Right lobe of liver (tissue), 6 donors: Measurements from ENCODE around the gene SLC38A1. TPM values are rescaled to one million over a fixed set of nuclear protein-coding genes. Genes with fewer than 3 reads are reported as not detected.

Experiments
- ATAC-seq, 4 donors: fragments of 200-7000 bp; cut with Tn5 transposase; one replicate each; pipeline ENCODE4 v1.9.1; 2020; ENCODE audit warnings: mild to moderate bottlenecking in 4 of 4, moderate library complexity in 4 of 4
- DNase-seq, 3 donors: peaks; one replicate each; pipeline ENCODE4 v3.0.0-alpha.2; 2020
- H3K27ac ChIP-seq, 3 donors: fragments of 200-600 bp; one replicate each; pipeline ENCODE4 v1.8.0; 2022
- H3K27me3 ChIP-seq, 2 donors: fragments of 200-600 bp; one replicate each; pipeline ENCODE4 v1.8.0; 2022
- H3K36me3 ChIP-seq, 4 donors: fragments of 200-600 bp; sonication (generic) in 1 of 4; one replicate each; pipeline versions ENCODE4 v1.5.1 to v1.8.0; 2017 to 2022; ENCODE audit warnings: control low read depth in 1 of 4
- H3K4me1 ChIP-seq, 4 donors: fragments of 200-600 bp; sonication (generic) in 1 of 4; one replicate each; pipeline versions ENCODE4 v1.5.1 to v1.8.0; 2017 to 2022; ENCODE audit warnings: control low read depth in 1 of 4
- H3K4me3 ChIP-seq, 3 donors: fragments of 200-600 bp; one replicate each; pipeline ENCODE4 v1.8.0; 2022
- H3K9me3 ChIP-seq, 4 donors: fragments of 200-600 bp; sonication (generic) in 1 of 4; one replicate each; pipeline versions ENCODE4 v1.5.1 to v1.8.0; 2017 to 2022; ENCODE audit warnings: control low read depth in 1 of 4
- POLR2A ChIP-seq: fragments of 450-650 bp; IDR thresholded peaks from one replicate; pipeline ENCODE4 v1.6.1; 2017; ENCODE audit warnings: antibody characterized with exemption, mild to moderate bottlenecking
- WGBS: methylation state at CpG from one replicate; pipeline ENCODE4 v1.1.6; 2018; ENCODE audit warnings: low coverage, low lambda C conversion rate; ENCODE audit not compliant: insufficient coverage; ENCODE audit errors: missing lambda C conversion rate; 5-methylcytosine and 5-hydroxymethylcytosine counted together
- intact Hi-C, 2 donors: fragments of 100-400 bp; cut with DNase I; formaldehyde crosslinking; loops; one replicate each; pipeline versions ENCODE4 v1.11.2 to v1.14.1; 2022
- total RNA-seq, 6 experiments: library from RNA; depleted of rRNA in 2 of 6; stranded (reverse); fragments of >200 nt in 2 of 6; fragmentation: NEBNext Ultra II Directional in 3 of 6; extraction: Animal tissue kit (Norgen Biotek cat#: 25700) in 3 of 6; gene quantifications; one replicate each; pipeline versions ENCODE4 v1.1.0 to v1.2.4, GENCODE V29; 2016 to 2023
- TF ChIP-seq, protein P1 (sequence below), 4 donors: fragments of 200-600 bp in 3 of 4; fragments of 450-650 bp in 1 of 4; IDR thresholded peaks; one replicate each; pipeline versions ENCODE4 v1.5.1 to v1.8.0; 2016 to 2022; ENCODE audit warnings: antibody characterized with exemption in 4 of 4, mild to moderate bottlenecking in 2 of 4
- donor health status: DM: no; HTN: yes; CAD: no.
- donor health status: DM: no; HTN: no; CAD: no.
- donor health status: DM: no; HTN: no; CAD: no.
- donor health status: DM: no; HTN: yes; CAD: no.
- donor health status: DM: no; HTN: yes; CAD: no.

Gene SLC38A1
- total RNA-seq, 6 experiments from 2014 or later, result 7.9 to 20.7 (median 12.2) TPM

DNA sequence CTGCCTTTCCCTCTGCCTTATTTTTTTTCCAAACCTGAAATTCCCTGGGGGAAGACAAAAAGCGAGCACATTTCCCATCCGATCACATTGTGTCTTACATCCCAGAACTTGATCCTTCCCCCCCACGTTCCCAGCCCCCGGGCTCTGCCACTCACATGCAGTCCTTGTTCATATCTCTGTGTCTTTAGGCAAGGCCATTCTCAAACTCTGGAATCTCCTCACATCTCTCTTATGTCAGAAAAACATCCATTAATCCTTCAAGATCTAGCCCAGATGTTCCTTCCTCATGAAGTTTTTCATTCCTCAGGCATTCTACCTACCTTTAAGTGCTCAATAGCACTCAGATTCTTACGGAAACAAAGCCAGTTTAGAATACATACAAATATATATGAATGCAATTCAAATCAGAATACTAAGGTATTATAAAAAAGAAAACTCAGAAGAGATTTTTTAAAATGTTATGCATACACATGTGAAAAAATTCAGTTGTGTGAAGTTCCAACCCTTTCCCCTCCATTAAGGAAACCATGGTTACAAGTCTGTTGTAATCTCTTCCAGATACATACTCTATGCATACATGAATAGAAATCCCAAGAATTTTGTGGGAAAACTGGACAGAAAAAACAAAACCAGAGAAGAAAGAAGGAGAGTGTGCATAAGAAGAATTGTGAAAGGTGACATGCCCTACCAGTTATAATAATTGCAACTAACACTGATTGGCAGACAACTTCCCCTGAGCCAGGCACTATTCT is 120.3 kb downstream of the SLC38A1 start:
- 57% methylated on average over 3 of the region's 5 CpGs for WGBS
- H3K36me3 ChIP-seq, result no peaks in the 10 kb centered on the region
- TF ChIP-seq POLR2A, result no peak
- TF ChIP-seq, protein P1, sequence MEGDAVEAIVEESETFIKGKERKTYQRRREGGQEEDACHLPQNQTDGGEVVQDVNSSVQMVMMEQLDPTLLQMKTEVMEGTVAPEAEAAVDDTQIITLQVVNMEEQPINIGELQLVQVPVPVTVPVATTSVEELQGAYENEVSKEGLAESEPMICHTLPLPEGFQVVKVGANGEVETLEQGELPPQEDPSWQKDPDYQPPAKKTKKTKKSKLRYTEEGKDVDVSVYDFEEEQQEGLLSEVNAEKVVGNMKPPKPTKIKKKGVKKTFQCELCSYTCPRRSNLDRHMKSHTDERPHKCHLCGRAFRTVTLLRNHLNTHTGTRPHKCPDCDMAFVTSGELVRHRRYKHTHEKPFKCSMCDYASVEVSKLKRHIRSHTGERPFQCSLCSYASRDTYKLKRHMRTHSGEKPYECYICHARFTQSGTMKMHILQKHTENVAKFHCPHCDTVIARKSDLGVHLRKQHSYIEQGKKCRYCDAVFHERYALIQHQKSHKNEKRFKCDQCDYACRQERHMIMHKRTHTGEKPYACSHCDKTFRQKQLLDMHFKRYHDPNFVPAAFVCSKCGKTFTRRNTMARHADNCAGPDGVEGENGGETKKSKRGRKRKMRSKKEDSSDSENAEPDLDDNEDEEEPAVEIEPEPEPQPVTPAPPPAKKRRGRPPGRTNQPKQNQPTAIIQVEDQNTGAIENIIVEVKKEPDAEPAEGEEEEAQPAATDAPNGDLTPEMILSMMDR (IDR thresholded peaks at IDR 0.05), result no peak
- H3K27ac ChIP-seq, result no peak overlapping the region
- no peak overlapping the region for H3K4me3 ChIP-seq
- intact Hi-C loops, result no loop called here
- H3K4me1 ChIP-seq, result peaks cover 0 to 2% (median 0%) of the 10 kb centered on the region in 4 donors
- no peaks in the 10 kb centered on the region for H3K9me3 ChIP-seq
- ATAC-seq (no peak), DNase-seq (no peak)
- no peaks in the 10 kb centered on the region for H3K27me3 ChIP-seq

DNA sequence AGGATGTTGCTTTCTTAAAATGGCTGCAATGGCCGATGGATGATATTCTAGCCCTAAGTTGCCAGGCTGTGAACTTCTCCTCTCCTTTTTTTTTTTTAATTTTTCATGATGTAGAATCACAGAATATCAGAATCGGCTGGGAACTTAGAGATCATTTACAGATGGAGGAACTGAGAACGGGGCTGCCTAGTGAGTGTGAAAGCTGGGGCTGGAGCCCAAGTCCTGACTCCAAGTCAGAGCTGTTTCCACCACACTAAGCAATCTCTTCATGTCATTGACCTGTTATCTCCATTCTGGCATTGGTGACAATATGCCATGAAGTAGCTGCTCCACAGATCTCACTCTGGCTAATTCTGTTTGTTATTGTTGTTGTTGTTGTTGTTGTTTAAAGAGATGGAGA is 121.7 kb downstream of the SLC38A1 start:
- Histone ChIP-seq H3K4me1 (no peaks in the 10 kb centered on the region), H3K4me3 (no peak overlapping the region), H3K36me3 (no peaks in the 10 kb centered on the region), H3K27ac (no peak overlapping the region), H3K9me3 (no peaks in the 10 kb centered on the region), H3K27me3 (no peaks in the 10 kb centered on the region)
- WGBS, result 82% methylated on average over 3 of the region's 3 CpGs
- ATAC-seq (no peak), DNase-seq (no peak)
- TF ChIP-seq POLR2A, result no peak
- TF ChIP-seq, protein P1 (IDR thresholded peaks at IDR 0.05), result no peak
- intact Hi-C loops, result no loop called here

DNA sequence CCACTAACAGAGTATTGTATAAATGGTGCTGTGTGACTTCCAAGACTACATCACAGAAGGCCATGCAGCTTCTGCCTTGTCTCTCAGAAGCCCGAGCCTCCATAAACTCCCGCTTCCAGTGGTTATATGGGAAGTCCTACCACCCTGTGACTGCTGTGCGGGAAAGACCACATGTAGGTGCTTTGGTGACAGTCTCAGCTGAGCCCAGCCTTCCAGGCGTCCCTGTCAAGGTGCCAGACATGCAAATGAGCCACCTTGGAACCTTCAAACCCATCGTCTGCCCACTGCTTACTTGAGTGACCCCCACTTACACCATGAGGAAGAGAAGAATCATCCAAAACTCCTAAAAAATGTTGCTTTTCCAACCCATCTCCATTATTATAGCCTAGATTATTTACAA is 123.0 kb downstream of the SLC38A1 start:
- ATAC-seq, result no peak

DNA sequence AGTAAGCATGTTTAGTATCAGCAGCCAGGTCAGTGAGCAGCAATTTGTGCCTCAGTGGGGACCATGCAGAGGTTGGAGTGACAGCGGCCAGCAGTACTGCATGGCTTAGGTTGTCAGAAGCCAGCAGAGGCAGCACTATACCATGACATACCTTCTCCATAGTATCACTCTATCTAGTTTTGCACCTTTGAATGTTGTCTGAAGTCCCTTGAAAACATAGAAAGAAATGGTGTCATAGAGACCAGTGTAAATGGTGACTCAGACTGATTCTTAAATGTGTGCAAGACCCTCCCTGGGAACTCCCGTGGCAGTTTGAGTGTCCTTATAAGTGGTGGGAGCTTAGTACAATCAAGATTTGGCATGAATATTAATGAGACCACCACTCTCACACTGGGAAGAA is 124.4 kb downstream of the SLC38A1 start:
- H3K9me3 ChIP-seq, result no peaks in the 10 kb centered on the region
- H3K4me3 ChIP-seq, result no peak overlapping the region
- H3K4me1 ChIP-seq, result no peaks in the 10 kb centered on the region
- H3K27ac ChIP-seq, result no peak overlapping the region
- DNase-seq (no peak), ATAC-seq (no peak)
- 68% methylated on average over 2 of the region's 2 CpGs for WGBS
- H3K36me3 ChIP-seq, result no peaks in the 10 kb centered on the region
- intact Hi-C loops, result no loop called here
- H3K27me3 ChIP-seq, result no peaks in the 10 kb centered on the region
- TF ChIP-seq POLR2A, result no peak
- TF ChIP-seq, protein P1 (IDR thresholded peaks at IDR 0.05), result no peak

More for the DNA sequence above, 123.0 kb downstream of the SLC38A1 start:
- no peak for DNase-seq
- intact Hi-C loops, result no loop called here
- TF ChIP-seq, protein P1 (IDR thresholded peaks at IDR 0.05), result no peak
- TF ChIP-seq POLR2A, result no peak
- no peak overlapping the region for H3K27ac ChIP-seq
- WGBS, result no CpG with 5 or more reads among the region's 5 CpGs
- H3K27me3 ChIP-seq, result no peaks in the 10 kb centered on the region
- H3K9me3 ChIP-seq, result no peaks in the 10 kb centered on the region
- H3K4me1 ChIP-seq, result no peaks in the 10 kb centered on the region
- no peak overlapping the region for H3K4me3 ChIP-seq
- H3K36me3 ChIP-seq, result no peaks in the 10 kb centered on the region
